IMR-90 (cell line): ENCODE results near the gene UQCRC1. TPM values are rescaled to one million over a fixed set of nuclear protein-coding genes. Genes with fewer than 3 reads are reported as not detected.

Experiments
- ATAC-seq: fragments of 200-7000 bp; cut with Tn5 transposase; 2 replicates; pipeline ENCODE4 v1.9.1; 2020; ENCODE audit warnings: low read depth, mild to moderate bottlenecking, moderate library complexity
- BruUV-seq: library from RNA; stranded (reverse); fragments of 400-500 nt; replicated peaks from 2 replicates; lab custom pipeline; 2021; lab: Mats Ljungman, UMichigan
- CTCF ChIA-PET: fragments of 300-600 bp; formaldehyde crosslinking; extraction: SDS; loops from one replicate; lab custom pipeline; 2021; ENCODE audit warnings: antibody characterized with exemption; lab: Yijun Ruan, JAX
- POLR2A ChIA-PET: fragments of 300-600 bp; sonication (Branson Sonifier 250); formaldehyde crosslinking; loops from one replicate; lab custom pipeline; 2022; ENCODE audit warnings: antibody characterized with exemption; ENCODE audit not compliant: unreplicated experiment; lab: Charles Lee
- DNase-seq: peaks from one replicate; pipeline ENCODE4 v3.0.0; 2013
- H2AFZ ChIP-seq: replicated peaks from 2 replicates; pipeline ENCODE3; 2013; ENCODE audit warnings: low read length, mild to moderate bottlenecking; ENCODE audit not compliant: poor library complexity
- H2AK5ac ChIP-seq: 2 replicates; pipeline ENCODE4 v1.6.1; 2013; ENCODE audit warnings: low read depth, low read length, inconsistent platforms
- H2AK9ac ChIP-seq: replicated peaks from 2 replicates; pipeline ENCODE3; 2013; ENCODE audit warnings: mild to moderate bottlenecking, low read depth, low read length, moderate library complexity; ENCODE audit not compliant: poor library complexity
- H2BK120ac ChIP-seq: 2 replicates; pipeline ENCODE4 v1.6.1; 2013; ENCODE audit warnings: low read depth, low read length, inconsistent platforms
- H2BK15ac ChIP-seq: 3 replicates; pipeline ENCODE4 v1.6.1; 2013; ENCODE audit warnings: low read depth, low read length, inconsistent platforms
- H2BK20ac ChIP-seq: 2 replicates; pipeline ENCODE4 v1.6.1; 2013; ENCODE audit warnings: low read depth, mild to moderate bottlenecking, inconsistent platforms, low read length, moderate library complexity
- H2BK5ac ChIP-seq: 2 replicates; pipeline ENCODE4 v1.6.1; 2013; ENCODE audit warnings: mild to moderate bottlenecking, low read depth, low read length, inconsistent platforms; ENCODE audit not compliant: poor library complexity, severe bottlenecking
- H3K14ac ChIP-seq: replicated peaks from 2 replicates; pipeline ENCODE4 v1.6.1; 2013; ENCODE audit warnings: low read depth, low read length, inconsistent platforms
- H3K18ac ChIP-seq: 2 replicates; pipeline ENCODE4 v1.6.1; 2013; ENCODE audit warnings: low read depth, low read length, control low read depth
- H3K23ac ChIP-seq: 2 replicates; pipeline ENCODE4 v1.6.1; 2013; ENCODE audit warnings: low read depth, low read length, inconsistent platforms
- H3K27ac ChIP-seq: 2 replicates; pipeline ENCODE4 v1.5.1; 2013; ENCODE audit warnings: mild to moderate bottlenecking, control low read depth, low read length; ENCODE audit not compliant: insufficient read depth
- H3K27me3 ChIP-seq: 2 replicates; pipeline ENCODE4 v1.6.1; 2013; ENCODE audit warnings: low read length; ENCODE audit not compliant: control insufficient read depth, insufficient read depth
- H3K36me3 ChIP-seq: 2 replicates; pipeline ENCODE4 v1.6.1; 2013; ENCODE audit warnings: low read length, mixed read lengths; ENCODE audit not compliant: control insufficient read depth, insufficient read depth
- H3K4ac ChIP-seq: 2 replicates; pipeline ENCODE4 v1.6.1; 2013; ENCODE audit warnings: low read depth, low read length, inconsistent platforms
- H3K4me1 ChIP-seq: 2 replicates; pipeline ENCODE4 v1.6.1; 2013; ENCODE audit warnings: low read length, mixed read lengths; ENCODE audit not compliant: control insufficient read depth, insufficient read depth
- H3K4me2 ChIP-seq: 2 replicates; pipeline ENCODE4 v1.6.1; 2013; ENCODE audit warnings: low read depth, mild to moderate bottlenecking, control low read depth, low read length, moderate library complexity
- H3K4me3 ChIP-seq: 2 replicates; pipeline ENCODE4 v1.5.1; 2013; ENCODE audit warnings: low read depth, mild to moderate bottlenecking, control low read depth, low read length, moderate library complexity; ENCODE audit not compliant: insufficient read depth
- H3K56ac ChIP-seq: 2 replicates; pipeline ENCODE4 v1.6.1; 2013; ENCODE audit warnings: low read length, inconsistent platforms; ENCODE audit not compliant: insufficient read depth; ENCODE audit errors: extremely low read depth
- H3K79me1 ChIP-seq, 2 experiments: 2 replicates each; pipeline ENCODE4 v1.6.1; 2013; ENCODE audit warnings: low read length in 2 of 2, inconsistent platforms in 1 of 2, low read depth in 1 of 2
- H3K9ac ChIP-seq: 2 replicates; pipeline ENCODE4 v1.6.1; 2013; ENCODE audit warnings: low read depth, low read length, control low read depth
- H3K9me1 ChIP-seq: 2 replicates; pipeline ENCODE4 v1.6.1; 2013; ENCODE audit warnings: low read length, inconsistent platforms; ENCODE audit not compliant: insufficient read depth
- H3K9me3 ChIP-seq: 2 replicates; pipeline ENCODE4 v1.6.1; 2013; ENCODE audit warnings: low read length; ENCODE audit not compliant: control insufficient read depth, insufficient read depth
- H4K20me1 ChIP-seq: 2 replicates; pipeline ENCODE4 v1.6.1; 2013; ENCODE audit warnings: low read length, inconsistent platforms; ENCODE audit not compliant: insufficient read depth
- H4K5ac ChIP-seq: 2 replicates; pipeline ENCODE4 v1.6.1; 2013; ENCODE audit warnings: mild to moderate bottlenecking, low read depth, low read length, control low read depth
- H4K8ac ChIP-seq, 2 experiments: 2 replicates each; pipeline ENCODE4 v1.6.1; 2013; ENCODE audit warnings: low read depth in 2 of 2, low read length in 2 of 2, control low read depth in 1 of 2, inconsistent platforms in 1 of 2
- H4K91ac ChIP-seq: 2 replicates; pipeline ENCODE4 v1.6.1; 2013; ENCODE audit warnings: low read depth, low read length, inconsistent platforms; ENCODE audit not compliant: insufficient read depth
- MAFK ChIP-seq: IDR thresholded peaks from 2 replicates; pipeline ENCODE4 v1.6.1; 2012; ENCODE audit warnings: low read depth, low read length, improper control_type of control experiment
- POLR2A ChIP-seq: IDR thresholded peaks from 2 replicates; pipeline ENCODE4 v1.6.1; 2012; ENCODE audit warnings: mild to moderate bottlenecking, low read depth, low read length
- WGBS, 2 experiments: methylation state at CpG; one replicate each; pipeline versions ENCODE4 v1.1.5 to v1.1.7; 2013; ENCODE audit warnings: missing lambda C conversion rate in 2 of 2; ENCODE audit not compliant: insufficient read length in 1 of 2; ENCODE audit errors: extremely low coverage in 2 of 2; 5-methylcytosine and 5-hydroxymethylcytosine counted together
- dilution Hi-C: fragments of 300-500 bp; cut with HindIII; formaldehyde crosslinking; loops from one replicate; pipeline ENCODE4 v1.14.3; 2018; ENCODE audit warnings: low sequenced_read_pairs; ENCODE audit not compliant: unreplicated experiment
- in situ Hi-C: fragments of 300-500 bp; cut with MboI; formaldehyde crosslinking; loops from 3 replicates; pipeline ENCODE4 v1.14.3; 2019; ENCODE audit warnings: low sequenced_read_pairs, inconsistent platforms, mixed read lengths
- intact Hi-C: fragments of 100-400 bp; cut with micrococcal nuclease; formaldehyde crosslinking; loops from 2 replicates; pipeline ENCODE4 v1.10.0; 2022
- polyA plus RNA-seq, 3 experiments: library from polyadenylated mRNA; depleted of rRNA; stranded (reverse); fragments of >200 nt; gene quantifications; 2 replicates each; pipeline ENCODE4 v1.2.3, GENCODE V29; 2012; ENCODE audit warnings: low replicate concordance in 1 of 3
- total RNA-seq: library from RNA; depleted of rRNA; stranded (reverse); fragments of >200 nt; gene quantifications from 2 replicates; pipeline ENCODE4 v1.2.3, GENCODE V29; 2012
- TF ChIP-seq, protein P1 (sequence below): fragments of 150-350 bp; IDR thresholded peaks from 2 replicates; pipeline ENCODE4 v1.6.1; 2016; ENCODE audit warnings: low read depth, mild to moderate bottlenecking, low read length, moderate library complexity, borderline replicate concordance

UQCRC1 gene
- total and polyA plus RNA-seq, 2 of the 4 experiments (the other 2 are of a cell fraction): 474 to 1,365 TPM

DNA sequence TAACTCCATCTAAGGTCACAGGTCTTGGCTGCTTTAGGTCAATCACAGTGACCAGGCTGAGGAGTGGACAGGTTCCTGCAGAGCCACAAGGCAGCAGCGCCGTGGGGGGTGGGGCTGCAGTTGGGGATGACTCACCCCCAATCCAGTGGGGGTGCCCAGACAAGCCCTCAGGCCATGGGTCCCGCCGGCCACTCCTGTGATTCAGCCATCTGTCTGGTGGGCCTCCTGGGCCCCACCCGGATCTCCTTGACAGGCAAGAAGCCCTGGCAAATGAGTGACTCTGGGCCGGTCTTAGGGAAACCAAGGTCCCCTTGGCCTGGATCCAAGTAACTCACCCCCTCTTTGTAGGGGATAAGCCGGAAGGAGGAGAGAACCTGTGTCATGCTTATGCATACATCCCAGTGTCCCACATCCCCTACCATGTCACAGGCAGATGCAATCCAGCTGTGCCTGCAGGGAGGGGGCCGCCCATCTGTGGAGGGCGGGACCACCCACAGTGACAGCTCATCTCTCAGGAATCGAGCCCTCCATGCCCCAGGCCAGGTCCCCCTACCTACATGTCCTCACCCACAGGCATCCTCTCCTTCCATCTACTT, 13.8 kb downstream of the UQCRC1 start (continued):
- TF ChIP-seq MAFK: no peak

DNA sequence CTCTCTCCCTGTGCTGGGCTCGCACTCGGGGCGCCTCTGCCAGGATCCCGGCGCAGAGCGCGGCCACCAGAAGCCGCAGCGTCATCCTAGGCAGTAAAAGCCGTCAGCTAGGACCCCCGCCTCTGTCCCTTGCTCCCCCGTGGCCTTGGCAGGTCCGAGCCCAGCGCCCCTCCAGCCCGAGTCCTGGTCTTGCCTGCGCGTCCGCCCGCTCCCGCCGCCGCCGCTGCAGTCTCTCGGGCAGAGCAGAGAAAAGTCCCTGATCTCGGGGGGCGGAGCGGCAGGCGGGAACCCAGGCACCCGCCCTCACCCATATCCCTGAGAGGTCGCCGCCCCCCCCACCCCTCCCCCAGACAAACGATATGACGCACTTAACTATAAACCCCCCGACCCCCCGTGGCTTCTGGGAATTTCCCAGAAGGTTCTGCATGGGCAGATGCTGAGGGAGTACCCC, 14.3 kb downstream of the UQCRC1 start, which contains the start of gene COL7A1:
COL7A1 (minus strand) TSS at position 255 of the 451 bp plus-strand sequence; CDS start at position 85, 170 bp downstream.
- in situ Hi-C loops (no loop called here), intact Hi-C loops (no loop called here), dilution Hi-C loops (no loop called here)
- peak within 1 kb of the TSS; percentile 99 for H3K4ac ChIP-seq
- peak within 1 kb of the TSS; percentile 100 for H2AK5ac ChIP-seq
- TF ChIP-seq, protein P1, sequence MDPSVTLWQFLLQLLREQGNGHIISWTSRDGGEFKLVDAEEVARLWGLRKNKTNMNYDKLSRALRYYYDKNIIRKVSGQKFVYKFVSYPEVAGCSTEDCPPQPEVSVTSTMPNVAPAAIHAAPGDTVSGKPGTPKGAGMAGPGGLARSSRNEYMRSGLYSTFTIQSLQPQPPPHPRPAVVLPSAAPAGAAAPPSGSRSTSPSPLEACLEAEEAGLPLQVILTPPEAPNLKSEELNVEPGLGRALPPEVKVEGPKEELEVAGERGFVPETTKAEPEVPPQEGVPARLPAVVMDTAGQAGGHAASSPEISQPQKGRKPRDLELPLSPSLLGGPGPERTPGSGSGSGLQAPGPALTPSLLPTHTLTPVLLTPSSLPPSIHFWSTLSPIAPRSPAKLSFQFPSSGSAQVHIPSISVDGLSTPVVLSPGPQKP: no peak
- peak; percentile 36; the same call in 1 of the 2 replicates for TF ChIP-seq POLR2A
- H3K9me1 ChIP-seq: peaks cover 67% of the 10 kb centered on the region
- H3K14ac ChIP-seq: peak within 1 kb of the TSS; percentile 89
- CTCF ChIA-PET: no interaction called here
- peak within 1 kb of the TSS; percentile 97 for H2BK5ac ChIP-seq
- H3K9me3 ChIP-seq: no peaks in the 10 kb centered on the region
- peak within 1 kb of the TSS; percentile 81 for H4K5ac ChIP-seq
- no peak for DNase-seq
- peak within 1 kb of the TSS; percentile 97 for H2BK15ac ChIP-seq
- peaks cover 43% of the 10 kb centered on the region for H3K36me3 ChIP-seq
- H3K23ac ChIP-seq: peak within 1 kb of the TSS; percentile 89
- WGBS, 2 experiments: 5% methylated on average over 10 of the region's 35 CpGs; no CpG with 5 or more reads in 1 of the 2 experiments
- peak within 1 kb of the TSS; percentile 98 for H2AK9ac ChIP-seq
- H2BK120ac ChIP-seq: peak within 1 kb of the TSS; percentile 85
- H3K56ac ChIP-seq: peak within 1 kb of the TSS; percentile 71
- H3K27ac ChIP-seq: peak within 1 kb of the TSS; percentile 94
- peak within 1 kb of the TSS; percentile 77 for H3K18ac ChIP-seq
- H2BK20ac ChIP-seq: peak within 1 kb of the TSS; percentile 99
- peak within 1 kb of the TSS; percentile 87 for H2AFZ ChIP-seq
- H4K8ac ChIP-seq: peak within 1 kb of the TSS; percentile 85 to 92
- H3K4me1 ChIP-seq: peaks cover 54% of the 10 kb centered on the region
- H3K79me1 ChIP-seq: peaks cover 34 to 82% of the 10 kb centered on the region in 2 experiments
- POLR2A ChIA-PET: interaction anchor here (0.5 kb wide), 1 partner anchor 16 kb away, joined by 12 read pairs; no protein-coding TSS in a partner anchor
- H3K27me3 ChIP-seq: no peaks in the 10 kb centered on the region
- H3K4me2 ChIP-seq: peak within 1 kb of the TSS; percentile 73
- peak within 1 kb of the TSS; percentile 52 for H3K4me3 ChIP-seq
- BruUV-seq: no TSS peak
- peak within 1 kb of the TSS; percentile 83 for H3K9ac ChIP-seq
- peaks cover 17% of the 10 kb centered on the region for H4K20me1 ChIP-seq
- peak within 1 kb of the TSS; percentile 98 for H4K91ac ChIP-seq
- peak; percentile 6 for ATAC-seq
